IMR-90 (cell line): ENCODE measurements around the gene ATP1A2. TPM values are rescaled to one million over a fixed set of nuclear protein-coding genes. Genes with fewer than 3 reads are reported as not detected.
A peak's percentile ranks its signal among the peaks of the same experiment; 100 is the strongest.

Experiments used
- ATAC-seq: fragments of 200-7000 bp; cut with Tn5 transposase; 2 replicates; pipeline ENCODE4 v1.9.1; 2020; ENCODE audit warnings: low read depth, mild to moderate bottlenecking, moderate library complexity
- BruUV-seq: library from RNA; stranded (reverse); fragments of 400-500 nt; replicated peaks from 2 replicates; lab custom pipeline; 2021; lab: Mats Ljungman, UMichigan
- CTCF ChIA-PET: fragments of 300-600 bp; formaldehyde crosslinking; extraction: SDS; loops from one replicate; lab custom pipeline; 2021; ENCODE audit warnings: antibody characterized with exemption; lab: Yijun Ruan, JAX
- POLR2A ChIA-PET: fragments of 300-600 bp; sonication (Branson Sonifier 250); formaldehyde crosslinking; loops from one replicate; lab custom pipeline; 2022; ENCODE audit warnings: antibody characterized with exemption; ENCODE audit not compliant: unreplicated experiment; lab: Charles Lee
- DNase-seq: peaks from one replicate; pipeline ENCODE4 v3.0.0; 2013
- H2AFZ ChIP-seq: replicated peaks from 2 replicates; pipeline ENCODE3; 2013; ENCODE audit warnings: low read length, mild to moderate bottlenecking; ENCODE audit not compliant: poor library complexity
- H2AK5ac ChIP-seq: 2 replicates; pipeline ENCODE4 v1.6.1; 2013; ENCODE audit warnings: low read depth, low read length, inconsistent platforms
- H2AK9ac ChIP-seq: replicated peaks from 2 replicates; pipeline ENCODE3; 2013; ENCODE audit warnings: mild to moderate bottlenecking, low read depth, low read length, moderate library complexity; ENCODE audit not compliant: poor library complexity
- H2BK120ac ChIP-seq: 2 replicates; pipeline ENCODE4 v1.6.1; 2013; ENCODE audit warnings: low read depth, low read length, inconsistent platforms
- H2BK15ac ChIP-seq: 3 replicates; pipeline ENCODE4 v1.6.1; 2013; ENCODE audit warnings: low read depth, low read length, inconsistent platforms
- H2BK20ac ChIP-seq: 2 replicates; pipeline ENCODE4 v1.6.1; 2013; ENCODE audit warnings: low read depth, mild to moderate bottlenecking, inconsistent platforms, low read length, moderate library complexity
- H2BK5ac ChIP-seq: 2 replicates; pipeline ENCODE4 v1.6.1; 2013; ENCODE audit warnings: mild to moderate bottlenecking, low read depth, low read length, inconsistent platforms; ENCODE audit not compliant: poor library complexity, severe bottlenecking
- H3K14ac ChIP-seq: replicated peaks from 2 replicates; pipeline ENCODE4 v1.6.1; 2013; ENCODE audit warnings: low read depth, low read length, inconsistent platforms
- H3K18ac ChIP-seq: 2 replicates; pipeline ENCODE4 v1.6.1; 2013; ENCODE audit warnings: low read depth, low read length, control low read depth
- H3K23ac ChIP-seq: 2 replicates; pipeline ENCODE4 v1.6.1; 2013; ENCODE audit warnings: low read depth, low read length, inconsistent platforms
- H3K27ac ChIP-seq: 2 replicates; pipeline ENCODE4 v1.5.1; 2013; ENCODE audit warnings: mild to moderate bottlenecking, control low read depth, low read length; ENCODE audit not compliant: insufficient read depth
- H3K27me3 ChIP-seq: 2 replicates; pipeline ENCODE4 v1.6.1; 2013; ENCODE audit warnings: low read length; ENCODE audit not compliant: control insufficient read depth, insufficient read depth
- H3K36me3 ChIP-seq: 2 replicates; pipeline ENCODE4 v1.6.1; 2013; ENCODE audit warnings: low read length, mixed read lengths; ENCODE audit not compliant: control insufficient read depth, insufficient read depth
- H3K4ac ChIP-seq: 2 replicates; pipeline ENCODE4 v1.6.1; 2013; ENCODE audit warnings: low read depth, low read length, inconsistent platforms
- H3K4me1 ChIP-seq: 2 replicates; pipeline ENCODE4 v1.6.1; 2013; ENCODE audit warnings: low read length, mixed read lengths; ENCODE audit not compliant: control insufficient read depth, insufficient read depth
- H3K4me2 ChIP-seq: 2 replicates; pipeline ENCODE4 v1.6.1; 2013; ENCODE audit warnings: low read depth, mild to moderate bottlenecking, control low read depth, low read length, moderate library complexity
- H3K4me3 ChIP-seq: 2 replicates; pipeline ENCODE4 v1.5.1; 2013; ENCODE audit warnings: low read depth, mild to moderate bottlenecking, control low read depth, low read length, moderate library complexity; ENCODE audit not compliant: insufficient read depth
- H3K56ac ChIP-seq: 2 replicates; pipeline ENCODE4 v1.6.1; 2013; ENCODE audit warnings: low read length, inconsistent platforms; ENCODE audit not compliant: insufficient read depth; ENCODE audit errors: extremely low read depth
- H3K79me1 ChIP-seq, 2 experiments: 2 replicates each; pipeline ENCODE4 v1.6.1; 2013; ENCODE audit warnings: low read length in 2 of 2, inconsistent platforms in 1 of 2, low read depth in 1 of 2
- H3K9ac ChIP-seq: 2 replicates; pipeline ENCODE4 v1.6.1; 2013; ENCODE audit warnings: low read depth, low read length, control low read depth
- H3K9me1 ChIP-seq: 2 replicates; pipeline ENCODE4 v1.6.1; 2013; ENCODE audit warnings: low read length, inconsistent platforms; ENCODE audit not compliant: insufficient read depth
- H3K9me3 ChIP-seq: 2 replicates; pipeline ENCODE4 v1.6.1; 2013; ENCODE audit warnings: low read length; ENCODE audit not compliant: control insufficient read depth, insufficient read depth
- H4K20me1 ChIP-seq: 2 replicates; pipeline ENCODE4 v1.6.1; 2013; ENCODE audit warnings: low read length, inconsistent platforms; ENCODE audit not compliant: insufficient read depth
- H4K5ac ChIP-seq: 2 replicates; pipeline ENCODE4 v1.6.1; 2013; ENCODE audit warnings: mild to moderate bottlenecking, low read depth, low read length, control low read depth
- H4K8ac ChIP-seq, 2 experiments: 2 replicates each; pipeline ENCODE4 v1.6.1; 2013; ENCODE audit warnings: low read depth in 2 of 2, low read length in 2 of 2, control low read depth in 1 of 2, inconsistent platforms in 1 of 2
- H4K91ac ChIP-seq: 2 replicates; pipeline ENCODE4 v1.6.1; 2013; ENCODE audit warnings: low read depth, low read length, inconsistent platforms; ENCODE audit not compliant: insufficient read depth
- CHD1 ChIP-seq: IDR thresholded peaks from 2 replicates; pipeline ENCODE4 v1.6.1; 2012; ENCODE audit warnings: low read depth, low read length, improper control_type of control experiment
- MAZ ChIP-seq: IDR thresholded peaks from 2 replicates; pipeline ENCODE4 v1.6.1; 2012; ENCODE audit warnings: low read depth, mild to moderate bottlenecking, low read length, improper control_type of control experiment, moderate library complexity, borderline replicate concordance
- MXI1 ChIP-seq: IDR thresholded peaks from 2 replicates; pipeline ENCODE4 v1.6.1; 2012; ENCODE audit warnings: low read depth, mild to moderate bottlenecking, low read length, moderate library complexity, borderline replicate concordance
- RFX5 ChIP-seq: IDR thresholded peaks from 2 replicates; pipeline ENCODE4 v1.8.0; 2012; ENCODE audit warnings: low read depth, mild to moderate bottlenecking, low read length, moderate library complexity
- WGBS, 2 experiments: methylation state at CpG; one replicate each; pipeline versions ENCODE4 v1.1.5 to v1.1.7; 2013; ENCODE audit warnings: missing lambda C conversion rate in 2 of 2; ENCODE audit not compliant: insufficient read length in 1 of 2; ENCODE audit errors: extremely low coverage in 2 of 2; 5-methylcytosine and 5-hydroxymethylcytosine counted together
- dilution Hi-C: fragments of 300-500 bp; cut with HindIII; formaldehyde crosslinking; loops from one replicate; pipeline ENCODE4 v1.14.3; 2018; ENCODE audit warnings: low sequenced_read_pairs; ENCODE audit not compliant: unreplicated experiment
- in situ Hi-C: fragments of 300-500 bp; cut with MboI; formaldehyde crosslinking; loops from 3 replicates; pipeline ENCODE4 v1.14.3; 2019; ENCODE audit warnings: low sequenced_read_pairs, inconsistent platforms, mixed read lengths
- intact Hi-C: fragments of 100-400 bp; cut with micrococcal nuclease; formaldehyde crosslinking; loops from 2 replicates; pipeline ENCODE4 v1.10.0; 2022
- polyA plus RNA-seq, 3 experiments: library from polyadenylated mRNA; depleted of rRNA; stranded (reverse); fragments of >200 nt; gene quantifications; 2 replicates each; pipeline ENCODE4 v1.2.3, GENCODE V29; 2012; ENCODE audit warnings: low replicate concordance in 1 of 3
- total RNA-seq: library from RNA; depleted of rRNA; stranded (reverse); fragments of >200 nt; gene quantifications from 2 replicates; pipeline ENCODE4 v1.2.3, GENCODE V29; 2012
- TF ChIP-seq, protein P1 (sequence below): conservative IDR thresholded peaks from 2 replicates; pipeline ENCODE4 v1.5.1; 2012; ENCODE audit warnings: mild to moderate bottlenecking, low read depth, low read length, improper control_type of control experiment

ATP1A2 gene
- total and polyA plus RNA-seq, 2 of the 4 experiments (the other 2 are of a cell fraction): under 0.01 to 0.15 TPM

DNA sequence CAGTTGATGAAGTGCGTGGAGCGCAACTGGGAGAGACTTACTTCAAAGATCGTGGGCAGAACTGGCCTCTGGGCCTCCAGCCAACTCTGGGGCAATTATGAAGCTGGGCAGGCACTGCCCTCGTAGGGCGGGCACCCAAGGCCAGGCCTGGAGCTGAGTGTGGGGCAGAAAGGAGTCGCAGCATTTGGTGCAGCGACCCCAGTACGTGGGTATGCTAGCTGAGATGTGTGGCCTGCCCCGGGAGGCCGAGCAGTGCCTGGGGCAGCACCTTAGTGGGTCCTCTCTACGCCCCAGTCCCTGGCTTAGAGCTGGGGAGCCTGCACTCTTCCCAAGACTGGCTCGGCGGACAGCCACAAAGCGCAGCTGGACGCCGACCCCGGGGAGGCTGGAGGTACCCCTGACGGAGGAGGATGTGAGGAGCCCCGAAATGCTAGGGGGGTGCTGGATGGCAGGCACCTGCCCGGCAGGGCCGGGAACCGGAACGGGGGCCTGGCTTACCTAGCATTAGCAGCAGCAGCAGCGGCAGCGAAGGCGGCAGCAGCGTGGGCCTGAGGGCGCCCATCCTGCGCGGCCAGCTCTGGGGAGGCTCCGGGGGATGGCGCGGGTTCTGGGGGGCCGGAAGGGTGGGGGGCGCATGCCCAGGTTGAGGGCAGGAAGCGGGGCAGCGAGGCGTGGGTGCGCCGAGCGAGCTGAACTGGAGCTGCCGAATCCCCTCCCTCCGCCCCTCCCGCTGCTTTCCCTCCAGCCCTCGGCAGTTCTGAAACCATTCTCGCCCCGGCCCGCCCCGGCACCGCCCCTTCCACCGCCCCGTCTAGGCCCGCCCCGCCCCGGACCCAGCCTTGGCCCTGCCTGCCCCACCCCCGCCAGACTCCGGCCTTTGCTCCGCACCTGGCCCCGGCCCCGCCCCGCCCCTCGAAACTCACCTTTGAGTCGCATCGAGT, 17.4 kb upstream of the ATP1A2 start, which contains the start of gene IGSF8:
Gene IGSF8, minus strand, starts transcription at position 709 of the 941 bp plus-strand sequence. Its CDS starts 147 bp downstream, at position 562.
- H4K5ac ChIP-seq: peak within 1 kb of the TSS; percentile 74
- H3K23ac ChIP-seq: no peak within 1 kb of the TSS
- H3K18ac ChIP-seq: no peak within 1 kb of the TSS; the same call in 1 of the 2 replicates
- ChIA-PET CTCF (interaction anchor here (0.9 to 1.0 kb wide), 2 partner anchors 20 to 279 kb away, joined by 3 read pairs; no protein-coding TSS in a partner anchor), POLR2A (no interaction called here)
- H4K8ac ChIP-seq: peak within 1 kb of the TSS; percentile 81 to 86
- 6% methylated on average over 27 of the region's 64 CpGs; no CpG with 5 or more reads in 1 of the 2 experiments for WGBS, 2 experiments
- H2BK5ac ChIP-seq: no peak within 1 kb of the TSS
- in situ Hi-C loops (loop anchor here (10.0 kb wide), 1 partner anchor 257 kb away; no protein-coding TSS in a partner anchor), intact Hi-C loops (no loop called here), dilution Hi-C loops (no loop called here)
- H2AK9ac ChIP-seq: peak within 1 kb of the TSS; percentile 91
- H3K4me1 ChIP-seq: peaks cover 16% of the 10 kb centered on the region
- no peak for TF ChIP-seq RFX5
- TF ChIP-seq MAZ: peak; percentile 67; the same call in 1 of the 2 replicates
- TF ChIP-seq, protein P1, sequence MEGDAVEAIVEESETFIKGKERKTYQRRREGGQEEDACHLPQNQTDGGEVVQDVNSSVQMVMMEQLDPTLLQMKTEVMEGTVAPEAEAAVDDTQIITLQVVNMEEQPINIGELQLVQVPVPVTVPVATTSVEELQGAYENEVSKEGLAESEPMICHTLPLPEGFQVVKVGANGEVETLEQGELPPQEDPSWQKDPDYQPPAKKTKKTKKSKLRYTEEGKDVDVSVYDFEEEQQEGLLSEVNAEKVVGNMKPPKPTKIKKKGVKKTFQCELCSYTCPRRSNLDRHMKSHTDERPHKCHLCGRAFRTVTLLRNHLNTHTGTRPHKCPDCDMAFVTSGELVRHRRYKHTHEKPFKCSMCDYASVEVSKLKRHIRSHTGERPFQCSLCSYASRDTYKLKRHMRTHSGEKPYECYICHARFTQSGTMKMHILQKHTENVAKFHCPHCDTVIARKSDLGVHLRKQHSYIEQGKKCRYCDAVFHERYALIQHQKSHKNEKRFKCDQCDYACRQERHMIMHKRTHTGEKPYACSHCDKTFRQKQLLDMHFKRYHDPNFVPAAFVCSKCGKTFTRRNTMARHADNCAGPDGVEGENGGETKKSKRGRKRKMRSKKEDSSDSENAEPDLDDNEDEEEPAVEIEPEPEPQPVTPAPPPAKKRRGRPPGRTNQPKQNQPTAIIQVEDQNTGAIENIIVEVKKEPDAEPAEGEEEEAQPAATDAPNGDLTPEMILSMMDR: no peak
- TF ChIP-seq MXI1: 0 out of 2 replicates have a peak, but pooled peaks have one; percentile 9
- TF ChIP-seq CHD1: no peak
- peak; percentile 67 for ATAC-seq
- no peaks in the 10 kb centered on the region for H3K9me1 ChIP-seq
- peak within 1 kb of the TSS; percentile 99 for H3K4me2 ChIP-seq
- 0 out of 2 replicates have a peak within 1 kb of the TSS, but pooled peaks have one; percentile 46 for H3K56ac ChIP-seq
- H2BK20ac ChIP-seq: no peak within 1 kb of the TSS
- H3K4ac ChIP-seq: peak within 1 kb of the TSS; percentile 66; the same call in 1 of the 2 replicates
- H3K9me3 ChIP-seq: no peaks in the 10 kb centered on the region
- H3K36me3 ChIP-seq: peaks cover 3% of the 10 kb centered on the region; the same call in 1 of the 2 replicates
- DNase-seq: peak; percentile 69
- no peak within 1 kb of the TSS for H2BK15ac ChIP-seq
- H4K20me1 ChIP-seq: 0 out of 2 replicates have a peak, but pooled peaks cover 5% of the 10 kb centered on the region
- H2AFZ ChIP-seq: peak within 1 kb of the TSS; percentile 94
- peak within 1 kb of the TSS; percentile 40; the same call in 1 of the 2 replicates for H3K27ac ChIP-seq
- H3K79me1 ChIP-seq: peaks cover 0 to 20% of the 10 kb centered on the region in 2 experiments; a peak in 3 of 4 replicates
- peak within 1 kb of the TSS; percentile 24; the same call in 1 of the 2 replicates for H4K91ac ChIP-seq
- H2BK120ac ChIP-seq: no peak within 1 kb of the TSS
- peak within 1 kb of the TSS; percentile 55 for H3K9ac ChIP-seq
- peak within 1 kb of the TSS; percentile 82 for H3K4me3 ChIP-seq
- no TSS peak for BruUV-seq
- H2AK5ac ChIP-seq: peak within 1 kb of the TSS; percentile 13; the same call in 1 of the 2 replicates
- H3K27me3 ChIP-seq: no peaks in the 10 kb centered on the region
- peak within 1 kb of the TSS; percentile 45 for H3K14ac ChIP-seq
